Retinal pigment epithelial cell (primary cell): ENCODE data around the gene EVI5.

Source experiments
- DNase-seq: peaks from one replicate; pipeline ENCODE4 v3.0.0-alpha.2; 2010; ENCODE audit warnings: low read depth
- H3K4me3 ChIP-seq: 2 replicates; pipeline ENCODE4 v1.5.1; 2011; ENCODE audit warnings: mild to moderate bottlenecking, low read length, control low read depth, moderate library complexity
- CTCF ChIP-seq: conservative IDR thresholded peaks from 2 replicates; pipeline ENCODE4 v1.5.1; 2011; ENCODE audit warnings: low read depth, low read length, control low read depth, inconsistent platforms

The EVI5 gene

DNA sequence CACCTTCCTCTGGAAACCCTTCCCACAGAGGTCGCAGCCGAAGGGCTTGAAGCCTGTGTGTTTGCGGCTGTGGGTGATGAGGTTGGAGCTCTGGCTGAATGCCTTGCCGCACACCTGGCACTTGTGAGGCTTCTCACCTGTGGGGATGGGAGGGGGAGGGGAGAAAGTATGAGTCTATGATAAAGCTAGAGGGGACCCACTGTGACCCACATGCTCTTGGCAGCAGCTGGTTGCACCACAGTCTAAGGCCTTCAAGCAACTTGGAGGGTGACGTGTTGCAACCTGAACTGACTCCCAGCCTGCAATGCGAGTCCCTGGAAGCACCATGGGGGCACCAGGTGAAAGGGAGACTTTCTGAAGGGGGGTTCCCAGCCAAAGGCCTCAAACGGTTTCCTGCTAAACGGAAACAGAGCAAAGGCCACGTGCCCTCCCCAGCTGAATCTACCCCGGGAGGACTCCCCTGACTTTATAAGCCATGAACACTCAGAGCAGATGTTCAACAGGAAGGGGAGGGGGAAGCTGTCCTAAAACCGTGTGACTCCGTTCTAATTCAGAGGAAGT, 308.8 kb downstream of the EVI5 start:
- no peak overlapping the region for H3K4me3 ChIP-seq
- DNase-seq = no peak
- TF ChIP-seq CTCF = no peak

GRCh38 chr1:92475029-92475428, 309.9 kb downstream of the EVI5 start:
- no peak overlapping the region for H3K4me3 ChIP-seq
- no peak for TF ChIP-seq CTCF

DNA sequence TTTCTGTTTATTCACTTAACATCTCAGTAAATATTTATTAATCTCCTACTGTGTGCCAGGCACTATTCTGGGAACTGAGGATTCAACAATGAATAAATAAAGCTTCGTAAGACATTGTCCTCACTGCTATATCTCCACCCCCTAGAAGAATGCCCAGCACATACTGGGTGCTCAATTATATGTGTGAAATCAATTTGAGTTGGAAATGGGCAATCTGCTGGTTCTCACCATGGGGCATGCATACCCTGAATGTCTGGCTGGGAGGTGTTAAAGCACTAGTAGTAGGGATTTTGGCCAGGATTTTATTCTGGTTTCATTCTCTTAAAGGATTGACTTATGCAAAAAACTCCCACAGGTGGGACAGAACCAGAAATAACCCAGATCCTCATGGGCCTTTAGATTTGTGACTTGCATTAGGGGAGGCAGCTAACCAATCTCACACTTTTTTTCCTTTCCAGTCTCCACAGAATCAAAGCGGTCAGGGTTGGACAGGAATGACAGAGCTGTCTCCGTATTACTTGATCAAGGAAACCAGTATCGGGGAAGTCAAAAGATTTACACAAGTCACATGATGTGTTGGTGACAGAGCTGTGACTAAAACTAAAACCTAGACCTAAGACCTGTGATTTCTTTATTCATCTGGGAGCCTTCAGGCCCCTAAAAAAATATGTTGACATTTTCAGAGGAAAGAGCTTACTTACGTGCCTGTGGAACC, 311.0 kb downstream of the EVI5 start:
- no peak overlapping the region for H3K4me3 ChIP-seq
- TF ChIP-seq CTCF = no peak
- no peak for DNase-seq

More at GRCh38 chr1:92475029-92475428, 309.9 kb downstream of the EVI5 start:
- DNase-seq = no peak

- DNase-seq = no peak
- TF ChIP-seq CTCF = no peak
- no peak overlapping the region for H3K4me3 ChIP-seq
Measured at GRCh38 chr1:92470216-92470615, 314.7 kb downstream of the EVI5 start.

- DNase-seq = no peak
- no peak for TF ChIP-seq CTCF
- no peak overlapping the region for H3K4me3 ChIP-seq
Measured at GRCh38 chr1:92466683-92467352, 318.1 kb downstream of the EVI5 start.

- H3K4me3 ChIP-seq = no peak overlapping the region
- no peak for TF ChIP-seq CTCF
- DNase-seq = no peak
Measured at GRCh38 chr1:92465256-92465647, 319.7 kb downstream of the EVI5 start.
